Measurements from ENCODE around the gene KASH5.

GRCh38 chr19:49441960-49442350 is 53.9 kb downstream of the KASH5 start:
- TF ChIP-seq CTCF (IDR thresholded peaks at IDR 0.05), result no peak
- no peak for TF ChIP-seq EZH2 (IDR thresholded peaks at IDR 0.05; ENCODE audit: borderline replicate concordance, insufficient read depth, low read depth, low read length, poor library complexity, severe bottlenecking)

Data from B cell (primary cell).